ENCODE measurements around the gene UBE2M.
A peak's percentile ranks its signal among the peaks of the same experiment; 100 is the strongest.

The UBE2M gene

GRCh38 chr19:58569943-58570670 is 11.7 kb upstream of the UBE2M start:
- no peak overlapping the region for H3K4me2 ChIP-seq (ENCODE audit: insufficient read depth, low read length)
- no peak for ATAC-seq (ENCODE audit: insufficient read depth, low read depth)
- no peak overlapping the region for H3K27ac ChIP-seq (ENCODE audit: low read length)
- no peak overlapping the region for H3K9ac ChIP-seq (ENCODE audit: low read depth, low read length)
- H3K4me3 ChIP-seq (ENCODE audit: low read depth in 1 of 2, low read length in 2 of 2) = no peak overlapping the region
- H4K20me1 ChIP-seq (ENCODE audit: insufficient read depth, low read length) = 0 out of 2 replicates have a peak, but pooled peaks cover 5% of the 10 kb centered on the region
- H3K79me2 ChIP-seq (ENCODE audit: insufficient read depth, low read length) = peaks cover 10% of the 10 kb centered on the region
- peak; percentile 5 for DNase-seq
- no peak overlapping the region for H2AFZ ChIP-seq (ENCODE audit: low read depth, low read length)
- TF ChIP-seq, protein P1, sequence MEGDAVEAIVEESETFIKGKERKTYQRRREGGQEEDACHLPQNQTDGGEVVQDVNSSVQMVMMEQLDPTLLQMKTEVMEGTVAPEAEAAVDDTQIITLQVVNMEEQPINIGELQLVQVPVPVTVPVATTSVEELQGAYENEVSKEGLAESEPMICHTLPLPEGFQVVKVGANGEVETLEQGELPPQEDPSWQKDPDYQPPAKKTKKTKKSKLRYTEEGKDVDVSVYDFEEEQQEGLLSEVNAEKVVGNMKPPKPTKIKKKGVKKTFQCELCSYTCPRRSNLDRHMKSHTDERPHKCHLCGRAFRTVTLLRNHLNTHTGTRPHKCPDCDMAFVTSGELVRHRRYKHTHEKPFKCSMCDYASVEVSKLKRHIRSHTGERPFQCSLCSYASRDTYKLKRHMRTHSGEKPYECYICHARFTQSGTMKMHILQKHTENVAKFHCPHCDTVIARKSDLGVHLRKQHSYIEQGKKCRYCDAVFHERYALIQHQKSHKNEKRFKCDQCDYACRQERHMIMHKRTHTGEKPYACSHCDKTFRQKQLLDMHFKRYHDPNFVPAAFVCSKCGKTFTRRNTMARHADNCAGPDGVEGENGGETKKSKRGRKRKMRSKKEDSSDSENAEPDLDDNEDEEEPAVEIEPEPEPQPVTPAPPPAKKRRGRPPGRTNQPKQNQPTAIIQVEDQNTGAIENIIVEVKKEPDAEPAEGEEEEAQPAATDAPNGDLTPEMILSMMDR (IDR thresholded peaks at IDR 0.05; ENCODE audit: borderline replicate concordance, extremely low read depth, low read length, poor library complexity, severe bottlenecking) = no peak
- no peak for TF ChIP-seq EZH2 (IDR thresholded peaks at IDR 0.05; ENCODE audit: borderline replicate concordance, low read depth, low read length, severe bottlenecking)
- peaks cover 29% of the 10 kb centered on the region for H3K4me1 ChIP-seq (ENCODE audit: insufficient read depth, low read length)
- no peaks in the 10 kb centered on the region for H3K27me3 ChIP-seq (ENCODE audit: insufficient read depth, low read length, poor library complexity)
- no peaks in the 10 kb centered on the region for H3K9me3 ChIP-seq (ENCODE audit: insufficient read depth, low read length, severe bottlenecking)
- H3K36me3 ChIP-seq (ENCODE audit: insufficient read depth, low read length) = peaks cover 33% of the 10 kb centered on the region

- ATAC-seq (ENCODE audit: insufficient read depth, low read depth) (no peak), DNase-seq (peak; percentile 5)
- Histone ChIP-seq H3K27me3 (ENCODE audit: insufficient read depth, low read length, poor library complexity) (no peaks in the 10 kb centered on the region), H3K27ac (ENCODE audit: low read length) (no peak overlapping the region), H3K9ac (ENCODE audit: low read depth, low read length) (no peak overlapping the region), H3K4me1 (ENCODE audit: insufficient read depth, low read length) (peaks cover 24% of the 10 kb centered on the region), H3K4me2 (ENCODE audit: insufficient read depth, low read length) (no peak overlapping the region), H3K9me3 (ENCODE audit: insufficient read depth, low read length, severe bottlenecking) (no peaks in the 10 kb centered on the region), H2AFZ (ENCODE audit: low read depth, low read length) (no peak overlapping the region), H4K20me1 (ENCODE audit: insufficient read depth, low read length) (0 out of 2 replicates have a peak, but pooled peaks cover 5% of the 10 kb centered on the region), H3K4me3 (ENCODE audit: low read depth in 1 of 2, low read length in 2 of 2) (no peak overlapping the region), H3K79me2 (ENCODE audit: insufficient read depth, low read length) (peaks cover 10% of the 10 kb centered on the region), H3K36me3 (ENCODE audit: insufficient read depth, low read length) (peaks cover 33% of the 10 kb centered on the region)
- TF ChIP-seq, protein P1 (IDR thresholded peaks at IDR 0.05; ENCODE audit: borderline replicate concordance, extremely low read depth, low read length, poor library complexity, severe bottlenecking) = no peak
- TF ChIP-seq EZH2 (IDR thresholded peaks at IDR 0.05; ENCODE audit: borderline replicate concordance, low read depth, low read length, severe bottlenecking) = no peak
Observed at GRCh38 chr19:58569191-58569942, 11.0 kb upstream of the UBE2M start.

- Histone ChIP-seq H3K4me2 (ENCODE audit: insufficient read depth, low read length) (no peak overlapping the region), H3K79me2 (ENCODE audit: insufficient read depth, low read length) (peaks cover 10% of the 10 kb centered on the region), H3K27me3 (ENCODE audit: insufficient read depth, low read length, poor library complexity) (no peaks in the 10 kb centered on the region), H3K9ac (ENCODE audit: low read depth, low read length) (no peak overlapping the region; the same call in 1 of the 2 replicates), H4K20me1 (ENCODE audit: insufficient read depth, low read length) (0 out of 2 replicates have a peak, but pooled peaks cover 5% of the 10 kb centered on the region), H3K27ac (ENCODE audit: low read length) (no peak overlapping the region), H3K36me3 (ENCODE audit: insufficient read depth, low read length) (peaks cover 33% of the 10 kb centered on the region), H3K9me3 (ENCODE audit: insufficient read depth, low read length, severe bottlenecking) (no peaks in the 10 kb centered on the region), H3K4me3 (ENCODE audit: low read depth in 1 of 2, low read length in 2 of 2) (no peak overlapping the region), H2AFZ (ENCODE audit: low read depth, low read length) (no peak overlapping the region), H3K4me1 (ENCODE audit: insufficient read depth, low read length) (peaks cover 17% of the 10 kb centered on the region)
- TF ChIP-seq, protein P1 (IDR thresholded peaks at IDR 0.05; ENCODE audit: borderline replicate concordance, extremely low read depth, low read length, poor library complexity, severe bottlenecking) = no peak
- TF ChIP-seq EZH2 (IDR thresholded peaks at IDR 0.05; ENCODE audit: borderline replicate concordance, low read depth, low read length, severe bottlenecking) = no peak
- ATAC-seq (ENCODE audit: insufficient read depth, low read depth) (no peak), DNase-seq (peak; percentile 3)
Observed at GRCh38 chr19:58568453-58569130, 10.2 kb upstream of the UBE2M start.

All from DND-41 (cell line).